SU-DHL-6 (cell line): ENCODE data around the gene KSR1.

Experiments
- H2AFZ ChIP-seq: fragments of 200-600 bp; sonication (generic); 2 replicates; pipeline ENCODE4 v1.6.1; 2014; ENCODE audit warnings: low read depth, mild to moderate bottlenecking, moderate library complexity, mixed read lengths, antibody characterized with exemption, low read length; ENCODE audit not compliant: severe bottlenecking
- H3F3A ChIP-seq: fragments of 200-600 bp; shearing (Covaris generic); 2 replicates; pipeline ENCODE4 v1.6.0; 2016; ENCODE audit warnings: antibody characterized with exemption, mild to moderate bottlenecking; ENCODE audit not compliant: insufficient read depth
- H3K27ac ChIP-seq: fragments of 200-600 bp; sonication (generic); 2 replicates; pipeline ENCODE4 v1.5.1; 2016; ENCODE audit warnings: low read depth, mild to moderate bottlenecking, low read length, moderate library complexity, mixed read lengths
- H3K27me3 ChIP-seq: fragments of 200-600 bp; sonication (generic), shearing (Covaris generic); 2 replicates; pipeline ENCODE4 v1.6.0; 2014; ENCODE audit warnings: mild to moderate bottlenecking, low read length
- H3K36me3 ChIP-seq: fragments of 200-600 bp; sonication (generic); 2 replicates; pipeline ENCODE4 v1.6.1; 2014; ENCODE audit warnings: mild to moderate bottlenecking, low read length, mixed read lengths
- H3K4me2 ChIP-seq: fragments of 300-600, 200-600 bp; shearing (Covaris generic), sonication (generic); 2 replicates; pipeline ENCODE4 v1.6.0; 2014; ENCODE audit warnings: low read length, low read depth, mild to moderate bottlenecking; ENCODE audit not compliant: poor library complexity, severe bottlenecking
- H3K4me3 ChIP-seq: fragments of 200-600 bp; sonication (generic); 2 replicates; pipeline ENCODE4 v1.5.1; 2014; ENCODE audit warnings: antibody characterized with exemption, low read length, mild to moderate bottlenecking, mixed read lengths; ENCODE audit not compliant: insufficient read depth, poor library complexity, severe bottlenecking
- H3K79me2 ChIP-seq: fragments of 200-600 bp; sonication (generic); 2 replicates; pipeline ENCODE4 v1.6.1; 2014; ENCODE audit warnings: mild to moderate bottlenecking, low read length, moderate library complexity; ENCODE audit not compliant: insufficient read depth
- H3K9ac ChIP-seq: fragments of 200-600 bp; sonication (generic); 2 replicates; pipeline ENCODE4 v1.7.0; 2014; ENCODE audit warnings: mild to moderate bottlenecking, low read length
- H3K9me2 ChIP-seq: fragments of 200-600 bp; sonication (generic); replicated peaks from 2 replicates; pipeline ENCODE4 v1.6.1; 2014; ENCODE audit warnings: low read length; ENCODE audit not compliant: insufficient read depth
- H3K9me3 ChIP-seq: fragments of 200-600 bp; sonication (generic); 2 replicates; pipeline ENCODE4 v1.6.1; 2014; ENCODE audit warnings: low read length, mixed read lengths; ENCODE audit not compliant: insufficient read depth
- H4K20me1 ChIP-seq: fragments of 200-600 bp; sonication (generic); 2 replicates; pipeline ENCODE4 v1.6.1; 2014; ENCODE audit warnings: low read depth, mild to moderate bottlenecking, antibody characterized with exemption, low read length, moderate library complexity, mixed read lengths
- CTCF ChIP-seq: fragments of 200-600 bp; sonication (generic); IDR thresholded peaks from one replicate; pipeline ENCODE4 v1.5.1; 2017; ENCODE audit warnings: antibody characterized with exemption, mild to moderate bottlenecking, low read length, moderate library complexity; ENCODE audit not compliant: insufficient read depth, poor library complexity, severe bottlenecking
- EZH2phosphoT487 ChIP-seq: fragments of 200-600 bp; sonication (generic), shearing (Covaris generic); conservative IDR thresholded peaks from 2 replicates; pipeline ENCODE4 v1.6.1; 2018; ENCODE audit warnings: mild to moderate bottlenecking, antibody characterized with exemption, low read length, moderate library complexity, mixed read lengths

KSR1 gene

DNA sequence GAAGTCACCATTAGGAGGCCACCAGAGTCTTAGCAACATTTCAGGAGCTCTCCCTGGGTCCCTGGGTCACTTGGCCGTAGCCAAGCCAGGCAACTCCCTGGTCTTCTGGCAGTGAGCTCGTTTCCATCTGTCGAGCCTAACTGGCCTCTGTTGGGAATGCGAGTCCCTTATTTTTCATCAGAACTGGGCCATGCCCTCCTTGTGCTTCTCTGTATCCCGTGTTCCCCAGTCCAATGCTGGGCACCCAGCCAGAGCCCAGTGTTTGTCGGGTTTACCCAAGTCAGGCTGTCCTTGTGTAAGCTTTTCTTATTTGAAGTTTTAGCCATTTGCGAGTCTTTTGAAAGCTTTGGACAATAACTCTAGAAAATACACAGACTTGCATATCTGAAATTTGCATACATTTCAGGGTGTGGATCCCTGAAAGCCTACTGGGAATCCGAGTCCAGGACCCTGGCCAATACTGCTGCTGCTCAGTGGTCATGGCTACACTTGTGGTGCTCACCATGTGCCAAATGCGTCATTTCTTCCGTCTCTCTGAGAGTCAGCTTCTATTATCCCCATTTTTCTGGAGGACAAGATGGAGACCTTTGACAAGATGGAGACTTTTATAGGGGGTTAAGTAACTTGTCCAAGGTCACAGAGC is 93.1 kb downstream of the KSR1 start:
- Histone ChIP-seq H4K20me1 (no peaks in the 10 kb centered on the region), H3K4me2 (no peak overlapping the region), H3K4me3 (no peak overlapping the region), H3K9me2 (no peaks in the 10 kb centered on the region), H3K9me3 (no peaks in the 10 kb centered on the region), H3K9ac (no peak overlapping the region), H3K79me2 (no peaks in the 10 kb centered on the region), H3K36me3 (no peaks in the 10 kb centered on the region), H3F3A (no peaks in the 10 kb centered on the region), H3K27me3 (no peaks in the 10 kb centered on the region), H3K27ac (no peak overlapping the region), H2AFZ (no peak overlapping the region)
- TF ChIP-seq CTCF (no peak), EZH2phosphoT487 (no peak)

DNA sequence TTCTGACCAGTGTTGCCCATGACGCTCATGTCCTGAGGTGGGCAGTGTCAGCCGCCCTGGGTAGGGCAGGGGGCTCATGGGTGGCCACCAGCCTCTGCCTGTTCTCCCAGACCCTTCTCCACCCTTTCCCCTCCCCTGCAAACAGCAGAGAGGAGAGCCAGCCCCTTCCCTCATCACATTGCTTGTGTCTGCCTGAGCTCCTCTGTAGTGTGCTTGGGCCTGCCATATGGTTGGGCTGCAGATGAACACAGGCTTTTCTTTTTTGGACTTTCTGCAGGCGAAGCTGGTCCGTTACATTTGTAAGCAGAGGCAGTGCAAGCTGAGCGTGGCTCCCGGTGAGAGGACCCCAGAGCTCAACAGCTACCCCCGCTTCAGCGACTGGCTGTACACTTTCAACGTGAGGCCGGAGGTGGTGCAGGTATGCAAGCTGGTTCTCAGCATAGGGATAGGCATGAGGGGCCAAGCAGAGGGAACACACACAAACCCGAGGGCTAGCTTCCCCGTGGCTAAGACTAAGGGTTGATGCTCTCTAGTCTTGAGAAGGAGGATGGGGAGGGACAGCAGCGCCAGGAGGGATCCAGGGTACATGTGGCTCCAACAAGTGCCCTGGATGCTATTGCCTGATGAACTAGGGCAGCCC is 94.2 kb downstream of the KSR1 start:
- H2AFZ ChIP-seq = no peak overlapping the region
- no peak overlapping the region for H3K4me3 ChIP-seq
- no peaks in the 10 kb centered on the region for H3K79me2 ChIP-seq
- H3K9ac ChIP-seq = no peak overlapping the region
- no peaks in the 10 kb centered on the region for H3K36me3 ChIP-seq
- H3K4me2 ChIP-seq = no peak overlapping the region
- no peaks in the 10 kb centered on the region for H3F3A ChIP-seq
- H4K20me1 ChIP-seq = no peaks in the 10 kb centered on the region
- H3K27ac ChIP-seq = no peak overlapping the region
- TF ChIP-seq CTCF (no peak), EZH2phosphoT487 (no peak)
- no peaks in the 10 kb centered on the region for H3K9me2 ChIP-seq
- no peaks in the 10 kb centered on the region for H3K9me3 ChIP-seq
- no peaks in the 10 kb centered on the region for H3K27me3 ChIP-seq

GRCh38 chr17:27550974-27551505 is 94.8 kb downstream of the KSR1 start:
- no peaks in the 10 kb centered on the region for H3K27me3 ChIP-seq
- H3F3A ChIP-seq = no peaks in the 10 kb centered on the region
- no peak overlapping the region for H3K27ac ChIP-seq
- no peak overlapping the region for H2AFZ ChIP-seq
- H3K4me3 ChIP-seq = no peak overlapping the region
- H3K9ac ChIP-seq = no peak overlapping the region
- no peaks in the 10 kb centered on the region for H3K36me3 ChIP-seq
- TF ChIP-seq CTCF = no peak
- TF ChIP-seq EZH2phosphoT487 = no peak
- H3K4me2 ChIP-seq = no peak overlapping the region
- no peaks in the 10 kb centered on the region for H3K9me2 ChIP-seq
- no peaks in the 10 kb centered on the region for H4K20me1 ChIP-seq
- no peaks in the 10 kb centered on the region for H3K79me2 ChIP-seq
- H3K9me3 ChIP-seq = no peaks in the 10 kb centered on the region
